Heart right ventricle (tissue), 16 donors: ENCODE data around the gene PNPLA5. TPM values are rescaled to one million over a fixed set of nuclear protein-coding genes. Genes with fewer than 3 reads are reported as not detected.

Source experiments
- ATAC-seq, 8 donors: fragments of 200-7000 bp; cut with Tn5 transposase; one replicate each; pipeline ENCODE4 v1.9.1; 2020; ENCODE audit warnings: mild to moderate bottlenecking in 8 of 8, moderate library complexity in 8 of 8, moderate number of reproducible peaks in 1 of 8
- DNase-seq, 2 donors: peaks; one replicate each; pipeline ENCODE4 v3.0.0-alpha.2; 2020
- H3K27ac ChIP-seq, 10 donors: fragments of 200-600 bp; sonication (generic) in 2 of 10; one replicate each; pipeline versions ENCODE4 v1.5.0 to v1.8.0; 2020 to 2022; ENCODE audit warnings: mild to moderate bottlenecking in 3 of 10
- H3K27me3 ChIP-seq, 7 donors: fragments of 200-600 bp; one replicate each; pipeline ENCODE4 v1.8.0; 2021 to 2022; ENCODE audit warnings: mild to moderate bottlenecking in 2 of 7
- H3K36me3 ChIP-seq, 9 donors: fragments of 200-600 bp; sonication (generic) in 1 of 9; one replicate each; pipeline versions ENCODE4 v1.5.0 to v1.8.0; 2020 to 2022; ENCODE audit warnings: mild to moderate bottlenecking in 2 of 9
- H3K4me1 ChIP-seq, 9 donors: fragments of 200-600 bp; sonication (generic) in 1 of 9; one replicate each; pipeline versions ENCODE4 v1.5.0 to v1.8.0; 2020 to 2022; ENCODE audit warnings: mild to moderate bottlenecking in 4 of 9
- H3K4me3 ChIP-seq, 10 donors: fragments of 200-600 bp; sonication (generic) in 2 of 10; one replicate each; pipeline versions ENCODE4 v1.5.0 to v1.8.0; 2020 to 2022; ENCODE audit warnings: mild to moderate bottlenecking in 7 of 10, moderate library complexity in 2 of 10
- H3K9me3 ChIP-seq, 11 donors: fragments of 200-600 bp in 10 of 11; sonication (generic) in 2 of 11; one replicate each; pipeline versions ENCODE4 v1.5.0 to v1.8.0; 2013 to 2022; ENCODE audit warnings: mild to moderate bottlenecking in 2 of 11, control low read depth in 1 of 11, moderate library complexity in 1 of 11
- CTCF ChIP-seq, 9 donors: fragments of 200-600 bp; sonication (generic) in 2 of 9; IDR thresholded peaks; one replicate each; pipeline versions ENCODE4 v1.5.0 to v1.8.0; 2021 to 2022; ENCODE audit warnings: antibody characterized with exemption in 9 of 9, mild to moderate bottlenecking in 5 of 9, moderate library complexity in 1 of 9
- WGBS, 2 donors: extraction: QIAGEN DNeasy Blood & Tissue Kit; methylation state at CpG; one replicate each; pipeline ENCODE4 v1.1.7; 2013; ENCODE audit warnings: inconsistent platforms in 1 of 2; 5-methylcytosine and 5-hydroxymethylcytosine counted together
- intact Hi-C, 10 donors: fragments of 100-400 bp; cut with DNase I; formaldehyde crosslinking; loops; one replicate each; pipeline versions ENCODE4 v1.11.1 to v1.14.2; 2022
- polyA plus RNA-seq, 2 donors: library from polyadenylated mRNA; stranded (reverse); fragments of 200-250 nt; gene quantifications; one replicate each; pipeline ENCODE4 v1.2.3, GENCODE V29; 2013
- total RNA-seq, 10 donors: library from RNA; stranded (reverse); fragmentation: NEBNext Ultra II Directional in 3 of 10; extraction: Animal tissue kit (Norgen Biotek cat#: 25700) in 3 of 10; gene quantifications; one replicate each; pipeline versions ENCODE4 v1.2.1 to v1.2.4, GENCODE V29; 2021 to 2023
- donor health status: Arrhythmogenic right ventricular cardiomyopathy.
- donor health status: ischemic (EF 13 %, LVEDD 7.1; RV severe dilation, severe dysfunction).
- donor health status: healthy with polysubstance abuse.
- donor health status: DM: no; HTN: yes; CAD: no.
- donor health status: DM: no; HTN: no; CAD: no.
- donor health status: ischemic (EF 25% LVEDD 6.9; RV normal size, moderate dysfunction).
- donor health status: ischemic (EF 25% LVEDD 5.7; RV mildly dilated, moderate dysfunction).
- donor health status: healthy.
- donor health status: DM: yes; HTN: yes; CAD: no.
- donor health status: Ischemic cardiomyopathy.
- donor health status: ischemic (EF 35%, LVEDD 5.7; RV mildly dilated, moderate dysfunction).
- donor health status: nonischemic (EF 11% LVEDD 7.7; RV severe dilation, severe dysfunction).
- donor health status: DM: yes; HTN: yes; CAD: no.
- donor health status: PGD.
- donor health status: ischemic (EF 29% LVEDD 5.4; RV normal size, mild dysfunction).
- donor health status: nonischemic (EF 23%, LVEDD 6.1; RV moderate dilation, normal function).

The PNPLA5 gene
- total and polyA plus RNA-seq, 12 donors = not detected

GRCh38 chr22:43879901-43880540 is 11.8 kb downstream of the PNPLA5 start:
- DNase-seq (no peak), ATAC-seq (no peak)
- TF ChIP-seq CTCF (IDR thresholded peaks at IDR 0.05) = no peak
- 78 to 81% methylated on average over 14 of the region's 14 CpGs for WGBS, 2 donors
- Histone ChIP-seq H3K4me1 (no peaks in the 10 kb centered on the region), H3K4me3 (no peak overlapping the region), H3K27ac (no peak overlapping the region), H3K36me3 (no peaks in the 10 kb centered on the region), H3K9me3 (no peaks in the 10 kb centered on the region), H3K27me3 (peaks cover 0 to 50% (median 21%) of the 10 kb centered on the region in 7 donors)
- intact Hi-C loops = loop anchor here in 2 of 10 donors (10.0 kb wide), 2 partner anchors 485 to 495 kb away; no protein-coding TSS in a partner anchor

DNA sequence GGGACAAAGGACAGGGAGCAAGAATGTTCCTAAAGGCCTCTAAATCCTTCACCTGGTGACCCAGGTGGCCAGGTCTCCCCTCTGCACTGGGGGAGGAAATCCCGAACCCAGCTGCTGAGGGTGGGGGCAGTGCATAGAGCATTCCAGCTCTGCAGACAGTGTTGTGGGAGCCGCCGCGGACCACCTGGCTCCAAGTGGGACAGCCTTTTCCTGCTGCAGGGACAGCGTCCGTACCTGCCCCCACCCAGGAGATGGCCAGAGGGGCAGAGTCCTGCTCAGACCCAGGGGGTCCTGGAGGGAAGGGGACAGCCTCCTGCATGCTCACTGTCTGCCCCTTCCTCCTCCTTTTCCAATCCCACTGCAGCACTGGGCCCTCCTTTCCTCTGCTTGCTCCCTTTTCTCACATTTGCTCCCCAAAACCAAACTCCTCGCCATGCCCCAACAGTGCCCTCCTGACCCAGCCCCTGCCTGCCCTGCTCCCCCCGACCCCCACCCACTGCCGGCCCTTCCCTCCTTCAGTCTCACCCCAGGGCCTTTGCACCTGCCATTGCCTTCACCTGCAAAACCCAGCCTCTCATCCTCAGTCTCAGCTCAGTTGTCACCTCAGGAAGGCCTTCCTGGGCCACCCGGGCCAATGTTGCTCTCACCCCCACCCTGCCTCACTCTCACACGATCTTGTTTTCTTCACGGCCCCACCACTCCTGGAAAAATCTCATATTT is 12.8 kb downstream of the PNPLA5 start:
- Histone ChIP-seq H3K4me1 (no peaks in the 10 kb centered on the region), H3K27me3 (peaks cover 0 to 56% (median 24%) of the 10 kb centered on the region in 7 donors), H3K27ac (no peak overlapping the region), H3K36me3 (no peaks in the 10 kb centered on the region), H3K9me3 (no peaks in the 10 kb centered on the region), H3K4me3 (no peak overlapping the region)
- ATAC-seq (no peak), DNase-seq (no peak)
- 67 to 68% methylated on average over 12 of the region's 12 CpGs for WGBS, 2 donors
- intact Hi-C loops = no loop called here
- no peak for TF ChIP-seq CTCF (IDR thresholded peaks at IDR 0.05)

GRCh38 chr22:43878079-43878795 is 13.6 kb downstream of the PNPLA5 start:
- peaks cover 0 to 58% (median 28%) of the 10 kb centered on the region in 7 donors for H3K27me3 ChIP-seq

More at GRCh38 chr22:43878079-43878795, 13.6 kb downstream of the PNPLA5 start:
- no peak for ATAC-seq
- H3K4me1 ChIP-seq = no peaks in the 10 kb centered on the region
- H3K36me3 ChIP-seq = no peaks in the 10 kb centered on the region
- H3K9me3 ChIP-seq = no peaks in the 10 kb centered on the region
- WGBS, 2 donors = 43 to 46% methylated on average over 12 of the region's 12 CpGs
- H3K27ac ChIP-seq = no peak overlapping the region
- H3K4me3 ChIP-seq = no peak overlapping the region
- TF ChIP-seq CTCF (IDR thresholded peaks at IDR 0.05) = no peak
- no peak for DNase-seq
- intact Hi-C loops = no loop called here
